Tibial nerve (tissue), 4 donors: ENCODE measurements around the gene LRRN4CL. TPM values are rescaled to one million over a fixed set of nuclear protein-coding genes. Genes with fewer than 3 reads are reported as not detected.
A peak's percentile ranks its signal among the peaks of the same experiment; 100 is the strongest.

Source experiments
- DNase-seq, 2 donors: peaks; one replicate each; pipeline ENCODE4 v3.0.0-alpha.2; 2019; ENCODE audit warnings: low spot score in 2 of 2
- H3K27ac ChIP-seq, 4 donors: fragments of 200-600 bp; sonication (generic) in 3 of 4; one replicate each; pipeline ENCODE4 v1.5.1; 2017 to 2019; ENCODE audit warnings: mild to moderate bottlenecking in 1 of 4
- H3K27me3 ChIP-seq, 2 donors: fragments of 200-600 bp; sonication (generic) in 1 of 2; one replicate each; pipeline versions ENCODE4 v1.5.1 to v1.6.0; 2017 to 2019
- H3K36me3 ChIP-seq, 3 donors: fragments of 200-600 bp; sonication (generic); one replicate each; pipeline ENCODE4 v1.5.1; 2018 to 2019
- H3K4me1 ChIP-seq, 4 donors: fragments of 200-600 bp; sonication (generic) in 3 of 4; one replicate each; pipeline ENCODE4 v1.5.1; 2017 to 2019
- H3K4me3 ChIP-seq, 4 donors: fragments of 200-600 bp; sonication (generic) in 3 of 4; one replicate each; pipeline ENCODE4 v1.5.1; 2017 to 2019; ENCODE audit warnings: mild to moderate bottlenecking in 1 of 4, moderate library complexity in 1 of 4
- H3K9me3 ChIP-seq, 4 donors: fragments of 200-600 bp; sonication (generic) in 3 of 4; one replicate each; pipeline ENCODE4 v1.5.1; 2017 to 2019
- CTCF ChIP-seq, 5 experiments: fragments of 200-600 bp in 3 of 5; fragments of 450-650 bp in 2 of 5; sonication (generic) in 3 of 5; IDR thresholded peaks; one replicate each; pipeline ENCODE4 v1.5.1; 2016 to 2019; ENCODE audit warnings: antibody characterized with exemption in 5 of 5, mild to moderate bottlenecking in 3 of 5, moderate library complexity in 2 of 5
- EP300 ChIP-seq, 2 donors: sonication (generic); formaldehyde crosslinking; IDR thresholded peaks; one replicate each; pipeline ENCODE4 v1.6.1; 2017; ENCODE audit warnings: antibody characterized with exemption in 2 of 2, mild to moderate bottlenecking in 1 of 2
- POLR2A ChIP-seq, 2 donors: fragments of 450-650 bp; IDR thresholded peaks; one replicate each; pipeline ENCODE4 v1.6.1; 2017; ENCODE audit warnings: antibody characterized with exemption in 2 of 2, mild to moderate bottlenecking in 2 of 2, moderate library complexity in 2 of 2
- WGBS, 2 donors: methylation state at CpG; one replicate each; pipeline ENCODE4 v1.1.5; 2018; 5-methylcytosine and 5-hydroxymethylcytosine counted together
- total RNA-seq, 4 donors: library from RNA; depleted of rRNA; stranded (reverse); fragments of >200 nt; gene quantifications; one replicate each; pipeline ENCODE4 v1.1.0, GENCODE V29; 2016

LRRN4CL gene
- total RNA-seq, 4 donors from 2014 or later: 44.6 to 64.8 (median 48.4) TPM

GRCh38 chr11:62709247-62710000 lies 20.1 kb upstream of the LRRN4CL start:
- TF ChIP-seq POLR2A (IDR thresholded peaks at IDR 0.05) (peak; percentile 33 to 70), EP300 (IDR thresholded peaks at IDR 0.05) (peak; percentile 79 to 87), CTCF (IDR thresholded peaks at IDR 0.05) (peak in 4 of 5 experiments; percentile 3 to 56 (median 18))
- Histone ChIP-seq H3K36me3 (peaks cover 0 to 41% (median 4%) of the 10 kb centered on the region in 3 donors), H3K27ac (peak overlapping the region; percentile 71 to 95 (median 92)), H3K4me3 (peak overlapping the region; percentile 25 to 70 (median 58)), H3K4me1 (peaks cover 0 to 49% (median 31%) of the 10 kb centered on the region in 4 donors), H3K27me3 (no peaks in the 10 kb centered on the region), H3K9me3 (no peaks in the 10 kb centered on the region)
- peak; percentile 97 to 98 for DNase-seq
- 1 to 2% methylated on average over 38 to 47 of the region's 47 CpGs for WGBS, 2 donors

- Histone ChIP-seq H3K9me3 (no peaks in the 10 kb centered on the region), H3K27ac (peak overlapping the region; percentile 71 to 95 (median 92)), H3K4me3 (peak overlapping the region; percentile 25 to 70 (median 58)), H3K36me3 (peaks cover 0 to 35% (median 0%) of the 10 kb centered on the region in 3 donors), H3K27me3 (no peaks in the 10 kb centered on the region), H3K4me1 (peaks cover 0 to 49% (median 31%) of the 10 kb centered on the region in 4 donors)
- WGBS, 2 donors: 2 to 4% methylated on average over 7 of the region's 7 CpGs
- DNase-seq: no peak
- TF ChIP-seq CTCF (IDR thresholded peaks at IDR 0.05) (no peak), POLR2A (IDR thresholded peaks at IDR 0.05) (no peak), EP300 (IDR thresholded peaks at IDR 0.05) (no peak)
Observed at GRCh38 chr11:62708793-62709192, 19.5 kb upstream of the LRRN4CL start.

GRCh38 chr11:62708392-62708791 lies 19.1 kb upstream of the LRRN4CL start:
- Histone ChIP-seq H3K4me3 (peak overlapping the region in 2 of 4 donors; percentile 50 to 70), H3K4me1 (peaks cover 0 to 49% (median 31%) of the 10 kb centered on the region in 4 donors), H3K36me3 (peaks cover 0 to 31% (median 0%) of the 10 kb centered on the region in 3 donors), H3K27me3 (no peaks in the 10 kb centered on the region), H3K9me3 (no peaks in the 10 kb centered on the region), H3K27ac (peak overlapping the region; percentile 71 to 95 (median 92))
- no peak for DNase-seq
- 71 to 79% methylated on average over 5 of the region's 5 CpGs for WGBS, 2 donors
- no peak for TF ChIP-seq CTCF (IDR thresholded peaks at IDR 0.05)
- TF ChIP-seq EP300 (IDR thresholded peaks at IDR 0.05): no peak
- no peak for TF ChIP-seq POLR2A (IDR thresholded peaks at IDR 0.05)

GRCh38 chr11:62707277-62707861 lies 18.0 kb upstream of the LRRN4CL start, which contains the start of the genes BSCL2 and GNG3:
Gene BSCL2, minus strand, starts transcription at chr11:62707424. Its CDS starts 229 bp downstream, at chr11:62707195.
Gene GNG3, plus strand, starts transcription at chr11:62707676. Its CDS starts 620 bp downstream, at chr11:62708296.
- Histone ChIP-seq H3K4me3 (peak within 1 kb of the TSS; percentile 66 to 86 (median 78)), H3K4me1 (peaks cover 0 to 49% (median 31%) of the 10 kb centered on the region in 4 donors), H3K9me3 (no peaks in the 10 kb centered on the region), H3K27ac (peak within 1 kb of the TSS; percentile 71 to 95 (median 92)), H3K27me3 (no peaks in the 10 kb centered on the region), H3K36me3 (peaks cover 0 to 27% (median 0%) of the 10 kb centered on the region in 3 donors)
- 78% methylated on average over 8 to 9 of the region's 10 CpGs for WGBS, 2 donors
- TF ChIP-seq POLR2A (IDR thresholded peaks at IDR 0.05) (no peak), CTCF (IDR thresholded peaks at IDR 0.05) (no peak), EP300 (IDR thresholded peaks at IDR 0.05) (no peak)
- DNase-seq: no peak
